SK-N-SH (cell line): ENCODE data around the gene NIPA2. TPM values are rescaled to one million over a fixed set of nuclear protein-coding genes. Genes with fewer than 3 reads are reported as not detected.

Experiments
- CTCF ChIA-PET: fragments of 300-600, 350-600 bp; formaldehyde crosslinking; extraction: SDS; loops from one replicate; lab custom pipeline; 2021; lab: Yijun Ruan, JAX
- POLR2A ChIA-PET: fragments of 350-600 bp; sonication (Branson Sonifier 250); formaldehyde crosslinking; extraction: SDS; loops from one replicate; lab custom pipeline; 2020; ENCODE audit warnings: antibody characterized with exemption, inconsistent platforms; lab: Yijun Ruan, JAX
- DNase-seq: peaks from one replicate; pipeline ENCODE4 v3.0.0; 2012
- H2AFZ ChIP-seq: fragments of 200-600 bp; sonication (generic); 2 replicates; pipeline ENCODE4 v1.8.1; 2016; ENCODE audit warnings: antibody characterized with exemption, mild to moderate bottlenecking, low read depth
- H3F3A ChIP-seq: fragments of 200-600 bp; sonication (generic); replicated peaks from 2 replicates; pipeline ENCODE3; 2016; ENCODE audit warnings: antibody characterized with exemption, mild to moderate bottlenecking; ENCODE audit not compliant: insufficient read depth
- H3K27ac ChIP-seq, 2 experiments: fragments of 200-500 bp in 1 of 2; fragments of 200-600 bp in 1 of 2; sonication (Bioruptor generic) in 1 of 2; sonication (generic), shearing (Covaris generic) in 1 of 2; 2 replicates each; pipeline versions ENCODE4 v1.5.1 to v1.6.1; 2014 to 2016; ENCODE audit warnings: low read depth in 2 of 2, inconsistent platforms in 1 of 2, low read length in 1 of 2, mild to moderate bottlenecking in 1 of 2, mixed read lengths in 1 of 2
- H3K27me3 ChIP-seq: fragments of 200-600 bp; sonication (generic), shearing (Covaris generic); 2 replicates; pipeline ENCODE4 v1.6.1; 2016; ENCODE audit warnings: mixed run types; ENCODE audit not compliant: insufficient read depth
- H3K36me3 ChIP-seq, 2 experiments: fragments of 200-500 bp in 1 of 2; fragments of 200-600 bp in 1 of 2; sonication (Bioruptor generic) in 1 of 2; sonication (generic) in 1 of 2; replicated peaks in 1 of 2; 2 replicates each; pipeline versions ENCODE3 to v1.5.1; 2014 to 2016; ENCODE audit warnings: low read length in 1 of 2, mild to moderate bottlenecking in 1 of 2; ENCODE audit not compliant: insufficient read depth in 2 of 2, control insufficient read depth in 1 of 2
- H3K4me1 ChIP-seq, 2 experiments: fragments of 200-500 bp in 1 of 2; fragments of 200-600 bp in 1 of 2; sonication (Bioruptor generic) in 1 of 2; sonication (generic), shearing (Covaris generic) in 1 of 2; 2 replicates each; pipeline versions ENCODE4 v1.5.1 to v1.6.1; 2014 to 2016; ENCODE audit warnings: low read depth in 1 of 2, low read length in 1 of 2, mixed run types in 1 of 2; ENCODE audit not compliant: insufficient read depth in 2 of 2, control insufficient read depth in 1 of 2
- H3K4me2 ChIP-seq: fragments of 200-600 bp; sonication (generic), shearing (Covaris generic); 2 replicates; pipeline ENCODE4 v1.6.1; 2017; ENCODE audit warnings: mixed run types
- H3K4me3 ChIP-seq, 2 experiments: fragments of 200-500 bp in 1 of 2; fragments of 200-600 bp in 1 of 2; sonication (Bioruptor generic) in 1 of 2; sonication (generic), shearing (Covaris generic) in 1 of 2; 2 replicates each; pipeline versions ENCODE4 v1.5.1 to v1.8.1; 2014 to 2016; ENCODE audit warnings: low read depth in 2 of 2, inconsistent platforms in 1 of 2, low read length in 1 of 2, mild to moderate bottlenecking in 1 of 2, mixed read lengths in 1 of 2, moderate library complexity in 1 of 2
- H3K79me2 ChIP-seq: fragments of 200-600 bp; sonication (generic); 2 replicates; pipeline ENCODE4 v1.8.1; 2017; ENCODE audit warnings: mild to moderate bottlenecking; ENCODE audit not compliant: insufficient read depth
- H3K9ac ChIP-seq: fragments of 200-600 bp; sonication (generic); 2 replicates; pipeline ENCODE4 v1.6.1; 2017; ENCODE audit warnings: mixed run types
- H3K9me2 ChIP-seq: fragments of 200-600 bp; sonication (generic); 2 replicates; pipeline ENCODE4 v1.6.1; 2017; ENCODE audit warnings: mixed run types
- H3K9me3 ChIP-seq: fragments of 200-600 bp; sonication (generic); 2 replicates; pipeline ENCODE4 v1.6.1; 2017; ENCODE audit warnings: mixed run types, mild to moderate bottlenecking, moderate library complexity
- H4K20me1 ChIP-seq: fragments of 200-600 bp; sonication (generic); 2 replicates; pipeline ENCODE4 v1.6.1; 2017; ENCODE audit warnings: mild to moderate bottlenecking, mixed run types; ENCODE audit not compliant: insufficient read depth
- CTCF ChIP-seq: fragments of 200-600 bp; sonication (generic); IDR thresholded peaks from 2 replicates; pipeline ENCODE4 v1.6.1; 2017; ENCODE audit warnings: antibody characterized with exemption, mild to moderate bottlenecking, moderate library complexity
- EZH2phosphoT487 ChIP-seq: fragments of 200-600 bp; sonication (generic); IDR thresholded peaks from 2 replicates; pipeline ENCODE4 v1.6.1; 2017; ENCODE audit warnings: low read depth, mixed run types, mild to moderate bottlenecking, antibody characterized with exemption, moderate library complexity, borderline replicate concordance
- FOXJ3 ChIP-seq: sonication (generic); formaldehyde crosslinking; IDR thresholded peaks from 2 replicates; pipeline ENCODE4 v1.5.1; 2020; ENCODE audit warnings: mild to moderate bottlenecking, missing genetic modification reagents
- IRF3 ChIP-seq: fragments of 150-350 bp; IDR thresholded peaks from 2 replicates; pipeline ENCODE4 v1.6.1; 2016; ENCODE audit warnings: mild to moderate bottlenecking, low read depth, low read length
- PBX3 ChIP-seq: IDR thresholded peaks from 2 replicates; pipeline ENCODE4; 2012
- POLR2AphosphoS5 ChIP-seq: IDR thresholded peaks from 2 replicates; pipeline ENCODE4 v1.6.1; 2012; ENCODE audit warnings: low read depth, low read length
- RAD21 ChIP-seq: IDR thresholded peaks from 2 replicates; pipeline ENCODE4 v1.6.1; 2012; ENCODE audit warnings: mild to moderate bottlenecking, low read length
- RFX5 ChIP-seq: IDR thresholded peaks from 2 replicates; pipeline ENCODE4 v1.6.1; 2012; ENCODE audit warnings: mild to moderate bottlenecking, improper control_type of control experiment, low read length
- SMC3 ChIP-seq: IDR thresholded peaks from 2 replicates; pipeline ENCODE4 v1.6.1; 2012; ENCODE audit warnings: low read depth, low read length, improper control_type of control experiment
- TEAD4 ChIP-seq: IDR thresholded peaks from 2 replicates; pipeline ENCODE4 v1.4.0; 2012; ENCODE audit warnings: mild to moderate bottlenecking, borderline replicate concordance; ENCODE audit not compliant: insufficient read depth
- USF2 ChIP-seq: fragments of 150-350 bp; IDR thresholded peaks from 2 replicates; pipeline ENCODE4 v1.6.1; 2017; ENCODE audit warnings: antibody characterized with exemption, low read length, low read depth, borderline replicate concordance
- ZBTB33 ChIP-seq: IDR thresholded peaks from 2 replicates; pipeline ENCODE4 v1.4.0; 2012; ENCODE audit warnings: low read depth, borderline replicate concordance
- WGBS: methylation state at CpG from one replicate; pipeline ENCODE4 v1.1.6; 2017; ENCODE audit warnings: low lambda C conversion rate; 5-methylcytosine and 5-hydroxymethylcytosine counted together
- polyA plus RNA-seq, 3 experiments: library from polyadenylated mRNA; depleted of rRNA; stranded (reverse); fragments of >200 nt; gene quantifications; 2 replicates each; pipeline ENCODE4 v1.2.3, GENCODE V29; 2012

The NIPA2 gene
- polyA plus RNA-seq, 1 of the 3 experiments (the other 2 are of a cell fraction): 32.0 TPM

- Histone ChIP-seq H3K4me3 (no peak overlapping the region), H3K27me3 (no peaks in the 10 kb centered on the region), H3F3A (peaks cover 11% of the 10 kb centered on the region), H4K20me1 (no peaks in the 10 kb centered on the region), H3K4me2 (no peak overlapping the region), H3K9me2 (no peaks in the 10 kb centered on the region), H3K36me3 (peaks cover 72 to 92% of the 10 kb centered on the region in 2 experiments), H3K9ac (no peak overlapping the region), H3K79me2 (no peaks in the 10 kb centered on the region), H3K9me3 (no peaks in the 10 kb centered on the region), H3K4me1 (no peaks in the 10 kb centered on the region), H3K27ac (no peak overlapping the region), H2AFZ (no peak overlapping the region)
- DNase-seq: no peak
- ChIA-PET CTCF (no interaction called here), POLR2A (no interaction called here)
- WGBS: 97% methylated on average over 5 of the region's 6 CpGs
- TF ChIP-seq SMC3: no peak
- TF ChIP-seq CTCF: no peak
- no peak for TF ChIP-seq POLR2AphosphoS5
- TF ChIP-seq USF2: no peak
- no peak for TF ChIP-seq FOXJ3 (CRISPR knock-in tag)
- no peak for TF ChIP-seq RFX5
- no peak for TF ChIP-seq RAD21
- no peak for TF ChIP-seq EZH2phosphoT487
- TF ChIP-seq TEAD4: no peak
- no peak for TF ChIP-seq IRF3
- TF ChIP-seq PBX3: no peak
- TF ChIP-seq ZBTB33: no peak
These were observed 33.1 kb downstream of the NIPA2 start for GRCh38 chr15:22871481-22872086.
